ENCODE data around the gene GRIK2.

GRIK2 gene

DNA sequence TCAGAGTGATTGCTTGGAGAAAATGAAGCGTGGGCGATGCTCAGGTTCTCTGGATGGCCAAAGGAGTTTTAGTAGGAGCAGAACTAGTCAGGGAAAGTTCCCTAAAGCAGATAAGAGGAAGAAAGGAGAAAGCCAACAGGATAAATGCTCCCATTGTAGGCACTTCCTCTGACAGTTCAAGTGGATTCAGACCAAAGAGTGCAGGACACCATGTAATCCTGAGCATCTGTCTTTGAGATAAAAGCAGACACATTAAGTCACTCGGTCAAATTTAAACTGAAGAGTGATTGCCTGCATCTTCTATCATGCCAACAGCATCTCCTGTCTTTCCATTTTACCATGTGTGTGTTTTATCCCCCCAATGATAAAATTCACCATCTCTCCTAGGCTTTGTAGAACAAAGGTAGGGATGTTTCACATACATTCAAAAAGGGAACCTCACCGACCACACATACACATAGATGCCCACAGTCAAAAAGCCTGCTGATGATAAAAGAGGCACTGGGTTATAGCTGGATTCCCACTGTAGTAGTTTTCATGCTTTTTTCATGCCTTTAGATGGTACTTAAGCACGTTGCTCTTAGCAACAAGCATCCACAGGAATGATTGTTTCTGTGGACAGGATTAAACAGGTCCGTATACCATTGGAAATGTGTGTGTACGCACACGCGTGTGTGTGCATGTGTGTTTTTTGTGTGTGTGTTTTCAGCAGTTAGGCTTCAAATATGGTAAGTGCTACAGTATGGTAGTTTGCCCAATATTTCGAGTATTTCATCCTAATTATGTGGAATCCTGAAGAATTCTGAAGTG is 7.0 kb downstream of the GRIK2 start:
- no peak for DNase-seq

DNA sequence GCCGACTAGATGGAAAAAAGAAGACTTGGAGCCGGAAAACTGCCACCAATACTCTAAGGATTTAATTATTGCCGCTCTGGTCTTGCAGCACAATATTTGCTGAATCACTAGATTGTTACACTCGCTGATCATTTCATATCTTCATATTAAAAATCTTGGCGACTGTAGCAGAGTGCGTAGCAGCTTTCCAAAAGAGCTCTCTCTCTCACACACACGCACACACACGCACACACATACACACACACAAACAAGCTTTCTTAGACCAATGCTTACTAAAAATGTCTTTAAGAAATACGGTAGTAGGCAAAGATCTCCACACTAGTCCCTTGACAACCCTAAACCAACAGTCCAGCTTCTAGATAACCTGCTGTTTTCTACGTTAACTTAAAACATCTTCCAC is 7.7 kb downstream of the GRIK2 start:
- DNase-seq: no peak

DNA sequence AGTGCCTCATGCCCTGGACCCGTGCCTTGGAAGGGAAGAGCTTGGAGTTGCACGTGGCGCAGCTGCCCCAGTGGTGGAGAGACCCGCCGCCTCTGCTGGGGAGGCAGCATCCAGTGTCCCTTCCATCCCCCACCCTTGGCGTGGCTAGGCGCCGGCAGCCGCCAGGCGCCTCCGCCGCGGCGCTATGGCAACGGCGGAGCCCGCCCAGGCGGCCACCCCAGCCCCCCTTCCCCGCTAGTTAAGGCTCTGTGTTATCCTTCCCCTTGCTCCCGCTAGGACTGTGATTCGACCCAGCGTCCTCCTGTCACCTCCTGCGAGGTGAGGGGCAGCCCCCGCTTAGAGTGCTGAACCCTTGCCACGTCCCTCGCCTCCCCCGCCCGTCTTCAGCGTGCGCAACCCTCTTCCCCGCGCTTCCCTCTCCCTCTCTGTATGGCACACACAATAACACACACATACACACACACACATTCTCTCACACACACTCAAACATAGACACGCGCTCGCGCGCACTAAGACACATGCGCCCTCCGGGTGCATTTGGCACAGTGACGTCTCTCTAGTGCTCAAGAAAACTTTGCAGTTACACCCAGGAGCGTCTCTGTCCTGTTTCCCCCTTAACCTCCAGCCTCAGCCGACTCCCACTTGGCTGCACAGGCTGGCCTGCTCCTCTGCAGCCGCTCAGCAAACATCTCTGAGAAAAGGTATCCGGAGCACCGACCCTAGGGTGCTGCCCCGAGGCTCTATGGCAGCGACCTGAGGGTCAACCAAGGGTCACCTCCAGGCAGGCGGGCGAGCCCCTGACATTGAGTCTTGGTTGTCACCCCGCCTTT is 8.5 kb downstream of the GRIK2 start:
- DNase-seq: peak; percentile 34

DNA sequence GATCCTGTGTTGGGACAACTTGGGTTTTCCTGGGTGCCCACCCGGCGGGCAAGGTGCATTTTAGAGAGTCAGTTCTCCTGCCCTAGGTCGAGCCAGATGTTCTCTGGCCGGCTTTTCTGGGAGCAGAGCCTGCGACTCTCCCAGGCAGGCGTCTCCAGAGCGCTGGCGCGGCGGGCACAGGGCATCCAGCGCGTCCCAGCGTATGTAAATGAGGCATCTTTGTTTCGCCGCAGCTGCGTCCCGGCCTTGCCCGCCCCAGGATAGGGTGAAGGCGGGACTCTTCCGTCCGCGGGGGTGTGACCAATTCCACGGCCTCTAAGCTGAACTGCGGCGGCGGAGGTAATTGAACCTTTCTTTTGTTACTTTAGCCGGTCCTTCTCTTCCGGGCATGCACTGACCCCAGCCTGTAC is 9.1 kb downstream of the GRIK2 start:
- DNase-seq: peak; percentile 44

DNA sequence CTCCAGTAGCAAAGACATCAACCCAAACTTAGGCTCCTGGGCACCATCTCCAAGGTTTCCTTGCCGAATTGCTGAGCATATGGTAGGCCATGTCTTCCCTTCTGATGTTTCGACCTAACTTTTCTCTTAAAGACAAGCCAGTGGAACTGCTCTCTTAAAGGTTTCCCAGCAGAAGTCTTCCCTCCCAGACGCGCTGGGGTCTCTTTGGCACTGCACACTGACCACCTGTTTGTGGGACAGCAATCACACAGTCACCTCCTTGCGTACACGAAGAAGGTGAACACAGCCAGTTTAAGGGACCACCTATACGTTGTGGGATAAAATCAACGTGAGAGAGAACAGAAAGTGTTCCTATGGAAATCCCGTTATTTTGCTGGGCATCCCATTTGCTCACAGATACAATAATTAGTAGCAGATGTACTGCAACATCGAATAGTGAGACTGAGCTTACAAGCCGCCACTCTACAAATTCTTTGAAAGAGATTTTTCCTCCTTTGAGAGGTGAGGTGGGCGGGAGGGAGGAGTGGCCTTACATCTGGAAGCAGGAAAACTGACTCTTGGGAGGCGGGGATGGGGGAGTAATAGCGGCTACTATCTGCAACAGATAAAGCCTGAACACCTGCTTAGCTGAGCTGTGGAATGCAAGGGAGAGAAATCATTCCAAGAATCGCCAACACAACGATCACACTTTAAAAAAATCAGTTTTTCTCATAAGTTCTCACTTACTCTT is 9.9 kb downstream of the GRIK2 start:
- no peak for DNase-seq

DNA sequence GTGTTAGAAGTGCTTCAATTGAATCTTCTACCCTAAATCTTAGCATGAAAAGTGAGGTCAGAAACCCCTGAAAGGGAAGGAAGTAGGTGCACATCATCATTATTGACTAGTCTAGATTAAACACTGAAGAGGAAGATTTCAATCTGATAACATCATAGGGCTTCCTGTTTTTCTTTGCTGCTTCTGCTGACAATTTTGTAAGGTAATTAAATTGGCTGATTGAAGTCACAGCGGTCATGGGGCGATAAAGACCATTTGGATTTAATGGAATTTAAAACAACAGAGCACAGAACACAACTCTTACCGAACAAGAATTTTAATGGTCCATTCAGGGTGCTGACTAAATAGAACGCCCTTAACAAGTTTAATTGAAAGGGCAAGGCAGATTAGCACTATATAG is 11.3 kb downstream of the GRIK2 start:
- DNase-seq: no peak

DNA sequence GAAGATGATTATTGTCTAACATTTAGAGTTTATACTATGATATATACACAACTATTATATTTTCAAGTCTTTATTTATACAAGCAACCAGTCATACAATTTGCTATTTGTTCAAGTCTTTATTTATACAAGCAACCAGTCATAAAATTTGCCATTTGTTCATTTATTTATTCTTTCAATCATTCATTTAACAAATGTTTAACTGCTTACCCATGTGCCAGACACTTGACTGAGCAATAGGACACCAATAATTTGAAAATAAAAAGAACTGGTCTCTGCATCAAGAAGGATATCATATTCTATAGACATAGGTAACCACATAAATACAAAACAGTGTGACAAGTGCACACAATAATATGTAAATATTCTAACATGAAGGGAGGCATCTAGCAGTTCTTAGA is 20.3 kb downstream of the GRIK2 start:
- DNase-seq: peak; percentile 39

DNA sequence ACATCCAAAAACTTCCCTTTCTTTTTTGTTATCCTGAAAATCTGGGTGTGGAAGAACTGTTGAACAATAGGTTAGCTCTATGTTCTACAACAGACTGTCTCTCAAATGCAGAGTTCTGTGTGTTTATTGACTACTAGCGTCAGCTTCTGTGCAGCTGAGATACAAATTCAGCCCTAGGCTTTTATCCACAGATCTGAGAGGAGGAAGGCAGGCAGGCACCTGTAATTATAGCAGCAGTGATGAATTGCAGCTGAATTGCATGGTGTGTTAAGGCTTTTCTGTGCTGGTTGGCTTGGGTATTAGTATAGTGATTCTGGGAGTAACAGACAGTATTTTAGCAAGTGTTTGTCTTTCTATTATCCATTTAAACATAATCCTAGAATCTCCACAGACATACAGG is 24.4 kb downstream of the GRIK2 start:
- DNase-seq: no peak

DNA sequence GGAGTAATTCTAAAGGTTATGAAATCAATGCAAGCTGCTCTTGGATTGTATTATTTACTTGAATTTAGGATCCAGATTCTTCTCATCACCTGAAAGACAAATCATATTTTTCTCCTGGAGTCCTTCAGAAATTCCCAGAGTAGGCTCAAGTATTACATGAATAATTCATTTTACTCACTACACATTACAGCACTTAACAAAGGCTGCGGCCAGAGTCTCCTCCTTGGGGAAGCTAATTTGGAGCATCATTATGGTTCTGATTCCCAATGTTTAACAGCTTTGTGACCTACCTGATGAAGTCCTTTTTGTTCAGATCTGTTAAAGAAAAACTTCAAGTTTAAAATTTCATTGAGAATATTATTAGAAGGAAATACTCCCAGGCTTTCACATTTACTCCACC is 28.7 kb downstream of the GRIK2 start:
- no peak for DNase-seq

DNA sequence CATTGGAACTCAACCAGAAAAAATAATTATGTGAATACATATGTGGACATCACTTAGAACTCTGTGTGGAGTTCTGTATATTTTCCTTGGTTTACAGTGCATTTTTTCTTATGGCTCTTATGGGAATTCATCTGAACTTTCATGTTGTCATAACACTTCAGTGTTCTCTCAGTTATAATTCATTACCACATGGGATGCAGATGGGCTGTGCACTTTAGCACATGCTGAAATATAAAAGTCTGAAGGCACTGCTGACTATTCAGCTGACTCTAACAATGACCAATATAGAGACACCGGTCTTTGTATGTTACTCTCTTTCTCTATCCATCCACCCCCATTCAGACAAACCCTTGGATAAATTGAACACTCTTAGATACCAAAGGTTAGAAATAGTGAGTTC is 29.3 kb downstream of the GRIK2 start:
- DNase-seq: no peak

DNA sequence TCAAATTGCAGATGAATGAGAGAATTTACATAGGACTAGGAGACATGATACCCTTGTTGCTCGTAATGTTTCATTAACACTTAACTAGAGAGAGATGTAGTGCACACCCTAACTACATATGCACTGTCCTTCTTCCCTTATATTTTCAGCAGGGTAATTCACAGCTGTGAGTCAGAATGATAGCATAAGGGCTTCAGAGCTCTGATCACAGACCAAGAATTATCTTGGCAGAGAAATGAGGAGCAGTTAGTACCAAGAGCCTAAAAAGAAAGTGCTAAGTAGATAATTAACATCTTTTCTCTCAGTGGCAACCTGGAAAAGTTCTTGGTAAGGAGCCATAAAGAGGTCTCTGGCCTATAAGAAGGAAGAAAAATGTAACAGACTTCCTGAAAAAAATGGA is 35.8 kb downstream of the GRIK2 start:
- no peak for DNase-seq

DNA sequence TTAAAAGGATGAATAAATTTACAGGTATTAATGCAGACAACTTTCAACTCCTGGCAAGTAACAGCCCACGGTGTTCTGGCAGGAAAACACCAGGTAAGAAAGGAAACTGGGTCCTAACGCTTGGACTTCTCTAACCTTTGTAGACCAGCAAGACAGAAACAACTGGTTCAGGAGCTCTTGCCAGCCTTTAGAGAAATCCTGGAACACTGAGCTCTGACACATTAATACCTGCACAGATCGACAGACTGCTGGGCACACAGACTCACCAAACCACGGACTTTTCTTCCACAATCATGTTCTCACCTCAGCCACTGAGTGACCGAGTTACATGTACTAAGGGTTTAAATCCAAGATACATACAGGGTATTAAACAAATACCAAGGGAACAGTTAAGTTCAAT is 36.3 kb downstream of the GRIK2 start:
- no peak for DNase-seq

DNA sequence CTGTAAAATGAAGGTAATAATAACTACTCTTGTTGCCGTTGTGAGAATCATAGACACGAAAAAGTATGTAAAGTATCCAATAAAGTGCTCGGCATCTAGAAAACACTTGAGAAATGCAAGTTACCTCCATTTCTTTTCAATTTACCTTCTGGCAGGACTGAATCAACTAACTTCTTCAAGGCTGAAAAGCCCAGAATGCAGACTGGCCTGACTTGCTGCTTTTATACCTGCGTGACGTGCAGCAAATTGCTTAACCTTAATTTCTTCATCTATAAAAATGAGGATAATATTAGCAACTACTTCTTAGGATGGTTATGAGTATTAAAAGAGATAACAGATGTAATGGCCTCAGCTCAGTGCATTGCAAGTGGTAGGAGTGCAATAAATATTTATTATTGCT is 39.6 kb downstream of the GRIK2 start:
- DNase-seq: no peak

DNA sequence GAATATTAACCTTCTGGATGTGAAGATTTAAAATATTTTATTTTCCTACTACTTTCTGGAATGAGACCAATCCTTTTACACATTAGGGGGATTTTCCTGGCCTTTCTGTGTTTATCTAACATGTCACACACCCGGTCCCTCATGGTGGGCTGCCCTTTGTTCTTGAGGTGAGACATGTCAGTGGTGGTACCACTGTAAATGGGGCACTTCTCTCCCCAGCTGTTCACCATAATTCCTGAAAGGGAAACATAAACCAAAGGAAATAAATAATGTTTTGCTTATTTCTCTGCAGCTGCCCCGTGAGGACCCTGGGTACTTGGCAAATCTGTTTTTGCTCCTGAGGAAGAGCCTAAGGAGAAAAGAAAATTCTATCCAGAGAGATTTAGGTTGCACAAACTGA is 41.1 kb downstream of the GRIK2 start:
- no peak for DNase-seq

DNA sequence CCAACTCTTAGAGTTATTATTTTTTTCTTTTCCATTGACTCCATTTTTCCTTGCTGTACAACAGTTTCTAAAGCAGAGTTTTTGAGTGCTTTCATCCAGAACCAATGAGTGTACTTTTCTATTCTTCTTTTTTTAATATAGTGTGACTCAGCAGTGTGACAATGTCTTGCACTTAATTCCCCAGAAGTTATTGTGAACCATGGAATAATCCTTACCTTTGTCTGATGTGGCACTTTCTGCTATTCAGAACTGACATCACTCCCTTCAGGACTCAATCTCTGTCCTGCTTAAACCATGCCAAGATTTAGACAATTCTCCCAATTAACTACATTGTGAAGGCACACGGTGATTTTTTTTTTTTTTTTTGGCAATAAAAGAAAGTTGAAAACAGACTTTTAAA is 41.5 kb downstream of the GRIK2 start:
- DNase-seq: no peak

DNA sequence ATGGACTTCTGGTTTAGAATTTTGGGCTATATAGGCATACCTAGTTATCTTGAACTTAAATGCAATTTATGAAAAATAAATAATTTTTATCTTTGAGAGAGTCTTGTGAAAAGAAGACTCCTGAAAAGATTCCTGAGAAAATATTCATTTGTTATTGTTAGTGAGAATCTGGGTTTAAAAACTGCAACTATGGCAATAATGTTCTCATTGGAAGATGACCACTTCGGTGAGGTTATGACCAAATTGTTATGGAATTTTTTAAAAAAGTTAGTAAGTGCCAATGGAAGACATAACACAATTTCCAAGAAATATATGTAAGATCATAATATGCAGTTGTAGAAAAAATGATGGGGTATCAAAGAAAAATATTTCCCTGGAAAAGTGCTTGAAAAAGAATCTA is 46.3 kb downstream of the GRIK2 start:
- DNase-seq: no peak

DNA sequence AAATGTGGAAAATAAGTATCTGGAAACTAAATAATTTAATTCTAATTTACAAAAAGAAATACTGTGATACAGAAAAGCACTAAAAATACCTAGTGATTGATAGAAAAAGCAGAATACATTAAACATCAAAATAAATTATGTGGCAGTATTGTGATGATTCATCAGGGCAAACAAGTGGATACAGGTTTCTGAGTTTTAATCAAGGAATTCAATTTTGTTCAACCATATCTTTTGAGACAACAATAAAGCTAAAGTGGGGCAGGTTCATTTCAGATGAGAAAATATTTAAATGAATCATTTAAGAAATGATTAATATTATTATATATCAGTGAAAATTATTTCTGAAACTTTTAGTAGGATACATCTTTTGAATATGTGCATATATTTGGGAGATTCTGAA is 49.8 kb downstream of the GRIK2 start:
- DNase-seq: no peak

DNA sequence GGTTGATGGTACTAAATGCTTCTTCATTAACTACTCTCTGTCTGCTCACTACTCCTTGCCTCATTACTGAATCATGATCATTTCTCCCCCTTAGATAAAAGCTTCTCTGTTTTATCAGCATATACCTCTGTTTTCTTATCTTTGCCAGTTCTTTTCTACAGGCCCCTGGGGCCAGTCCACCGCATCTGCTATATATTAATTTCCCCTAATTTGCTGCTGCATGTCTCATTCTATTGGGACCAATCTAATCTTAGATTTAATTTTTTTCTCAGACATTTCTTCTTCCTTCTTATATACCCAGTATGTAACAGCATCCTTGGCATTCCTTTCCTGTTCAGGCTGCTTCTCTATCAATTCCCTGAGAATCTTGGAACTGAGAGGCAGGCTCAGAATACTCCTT is 51.2 kb downstream of the GRIK2 start:
- no peak for DNase-seq

DNA sequence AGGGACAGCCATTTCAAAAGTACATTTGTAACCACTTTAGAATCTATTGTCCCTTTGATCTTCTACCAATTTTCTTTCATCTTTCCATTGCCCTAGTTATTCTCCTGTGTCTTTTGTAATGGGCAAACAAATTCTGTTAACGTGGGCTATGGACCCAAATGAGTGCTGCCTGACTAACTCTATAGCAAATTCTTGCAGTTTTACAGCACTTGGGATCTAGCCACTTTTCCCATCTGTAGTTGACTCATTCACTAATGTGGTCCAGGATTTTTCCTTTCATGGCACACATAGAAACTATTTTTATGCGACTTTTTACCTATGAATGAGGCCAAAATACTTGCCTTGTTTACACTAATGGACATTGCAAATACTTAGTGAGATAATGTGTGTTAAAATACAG is 52.0 kb downstream of the GRIK2 start:
- DNase-seq: no peak

DNA sequence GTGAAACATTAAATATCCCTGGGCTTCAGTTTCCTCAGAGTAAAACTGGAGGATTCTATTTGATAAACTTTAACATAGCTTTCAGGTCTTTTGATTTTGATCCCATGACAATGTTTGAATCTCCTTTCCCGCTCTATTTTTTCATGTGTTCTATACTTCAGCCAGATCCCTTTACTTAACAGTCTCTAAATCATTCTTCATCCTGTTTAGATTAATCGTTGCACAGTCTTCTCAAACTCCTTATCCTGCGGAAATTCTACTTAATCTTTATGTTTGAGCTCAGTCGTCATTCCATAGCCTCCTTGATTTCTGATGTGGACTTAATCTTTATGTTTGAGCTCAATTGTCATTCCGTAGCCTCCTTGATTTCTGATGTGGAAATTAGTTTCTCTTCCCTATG is 57.4 kb downstream of the GRIK2 start:
- no peak for DNase-seq

DNA sequence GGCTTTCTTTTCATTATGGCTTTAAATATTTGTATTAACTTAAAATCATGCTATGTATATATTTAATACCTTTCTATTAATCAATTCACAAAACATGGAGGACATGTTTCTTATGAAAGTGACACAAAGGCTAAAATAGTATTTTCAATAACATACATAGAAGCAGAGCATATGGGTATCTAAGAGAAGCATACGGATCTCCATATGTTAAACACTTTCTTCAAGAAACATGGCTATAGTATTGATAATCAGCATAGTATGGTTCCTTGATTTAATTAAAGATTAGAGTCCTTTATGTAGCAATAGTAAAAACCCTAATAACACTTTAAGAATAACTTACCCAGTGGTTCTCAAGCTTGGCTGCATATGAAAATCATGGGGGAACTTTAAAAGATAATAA is 58.5 kb downstream of the GRIK2 start:
- no peak for DNase-seq

DNA sequence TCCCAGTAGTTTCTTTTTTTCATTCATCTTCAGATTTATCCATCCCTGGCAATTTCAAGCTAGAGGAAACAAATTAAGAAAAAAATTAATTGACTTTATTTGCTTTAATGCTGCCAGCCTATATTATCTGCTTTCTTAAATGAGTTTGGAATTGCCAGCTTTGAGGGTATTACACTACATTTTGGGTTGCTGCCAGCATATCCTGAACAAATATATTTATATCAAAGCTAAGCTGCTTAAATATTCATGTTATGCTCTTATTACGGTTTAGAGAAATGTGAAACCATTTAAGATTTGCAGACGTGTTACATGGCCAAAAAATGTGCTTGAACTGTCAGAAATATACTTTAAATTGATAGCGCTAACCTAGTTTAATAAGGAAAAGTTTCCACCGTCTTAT is 59.7 kb downstream of the GRIK2 start:
- no peak for DNase-seq

DNA sequence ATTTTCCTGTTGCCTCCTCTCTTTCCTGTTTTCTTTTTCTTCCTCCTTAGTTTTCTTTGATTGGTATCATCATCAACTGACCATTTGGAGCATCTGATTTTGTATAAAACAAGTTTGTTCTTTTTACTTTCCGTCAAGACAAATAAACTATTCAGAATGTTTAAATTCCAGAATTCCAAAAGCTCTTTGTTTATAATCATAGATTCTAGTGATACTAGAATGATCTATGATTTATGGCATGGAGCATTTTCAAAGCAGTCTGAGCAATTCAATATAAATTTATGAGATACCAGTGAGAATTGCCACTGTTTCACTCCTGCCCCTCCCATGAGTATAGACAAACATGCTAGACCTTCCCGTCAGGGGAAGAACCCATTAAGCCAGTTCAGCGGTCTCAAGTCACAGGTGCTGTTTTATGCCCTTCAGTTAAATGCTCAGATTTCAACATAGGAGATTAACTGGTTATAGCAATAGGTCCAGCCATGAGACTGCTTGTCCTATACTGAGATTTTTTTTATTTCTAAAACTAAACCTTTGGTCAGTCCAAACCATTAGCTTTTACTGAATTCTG is 60.7 kb downstream of the GRIK2 start:
- DNase-seq: peak; percentile 5

DNA sequence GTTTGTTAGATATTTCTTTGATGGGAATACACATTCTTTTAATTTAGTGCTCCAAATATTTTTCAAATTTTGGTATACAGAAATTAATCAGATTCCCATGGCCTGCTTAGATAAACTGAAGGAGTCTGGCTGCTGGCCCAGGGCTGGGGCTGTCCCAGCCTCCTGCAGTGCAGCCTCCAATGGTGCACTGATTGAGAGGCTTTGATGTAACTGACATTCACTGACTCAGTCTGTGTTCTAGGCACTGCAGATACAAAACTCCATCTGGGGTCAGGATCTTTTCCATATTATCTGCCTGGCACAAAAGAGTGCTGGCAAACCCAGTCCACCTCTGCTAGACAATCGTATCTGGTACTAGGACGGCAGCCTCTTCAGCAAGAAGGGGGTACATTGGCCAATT is 64.8 kb downstream of the GRIK2 start:
- DNase-seq: no peak

All from NCI-H510A treated with DMSO at 0.1 percent for 48 hours (cell line).